Left ventricle myocardium inferior (tissue), 1 donor: ENCODE measurements around the gene MANEAL. TPM values are rescaled to one million over a fixed set of nuclear protein-coding genes. Genes with fewer than 3 reads are reported as not detected.
A peak's percentile ranks its signal among the peaks of the same experiment; 100 is the strongest.

Experiments used
- DNase-seq: peaks from one replicate; pipeline ENCODE4 v3.0.0-alpha.2; 2020
- H3K27ac ChIP-seq: fragments of 200-600 bp; replicated peaks from 2 replicates; pipeline ENCODE4 v1.8.0; 2021
- H3K27me3 ChIP-seq: fragments of 200-600 bp; 2 replicates; pipeline ENCODE4 v1.8.0; 2021; ENCODE audit warnings: low read depth
- H3K36me3 ChIP-seq: fragments of 200-600 bp; 2 replicates; pipeline ENCODE4 v1.8.0; 2021
- H3K4me1 ChIP-seq: fragments of 200-600 bp; 2 replicates; pipeline ENCODE4 v1.8.0; 2021
- H3K4me3 ChIP-seq: fragments of 200-600 bp; 2 replicates; pipeline ENCODE4 v1.8.0; 2021; ENCODE audit warnings: mild to moderate bottlenecking, moderate library complexity
- H3K9me3 ChIP-seq: fragments of 200-600 bp; replicated peaks from 2 replicates; pipeline ENCODE4 v1.8.0; 2021
- CTCF ChIP-seq: fragments of 200-600 bp; IDR thresholded peaks from 2 replicates; pipeline ENCODE4 v1.8.0; 2021; ENCODE audit warnings: antibody characterized with exemption, mild to moderate bottlenecking, borderline replicate concordance
- intact Hi-C: fragments of 100-400 bp; cut with micrococcal nuclease; formaldehyde crosslinking; loops from one replicate; pipeline ENCODE4 v1.11.0; 2022
- total RNA-seq: library from RNA; stranded (reverse); fragmentation: NEBNext Ultra II Directional; extraction: Animal tissue kit (Norgen Biotek cat#: 25700); gene quantifications from one replicate; pipeline ENCODE4 v1.2.1, GENCODE V29; 2021
- donor health status: DM: no; HTN: yes; CAD: no; lungs with severe emphysema.

The MANEAL gene
- total RNA-seq, 1 donor from 2014 or later: 1.9 TPM

DNA sequence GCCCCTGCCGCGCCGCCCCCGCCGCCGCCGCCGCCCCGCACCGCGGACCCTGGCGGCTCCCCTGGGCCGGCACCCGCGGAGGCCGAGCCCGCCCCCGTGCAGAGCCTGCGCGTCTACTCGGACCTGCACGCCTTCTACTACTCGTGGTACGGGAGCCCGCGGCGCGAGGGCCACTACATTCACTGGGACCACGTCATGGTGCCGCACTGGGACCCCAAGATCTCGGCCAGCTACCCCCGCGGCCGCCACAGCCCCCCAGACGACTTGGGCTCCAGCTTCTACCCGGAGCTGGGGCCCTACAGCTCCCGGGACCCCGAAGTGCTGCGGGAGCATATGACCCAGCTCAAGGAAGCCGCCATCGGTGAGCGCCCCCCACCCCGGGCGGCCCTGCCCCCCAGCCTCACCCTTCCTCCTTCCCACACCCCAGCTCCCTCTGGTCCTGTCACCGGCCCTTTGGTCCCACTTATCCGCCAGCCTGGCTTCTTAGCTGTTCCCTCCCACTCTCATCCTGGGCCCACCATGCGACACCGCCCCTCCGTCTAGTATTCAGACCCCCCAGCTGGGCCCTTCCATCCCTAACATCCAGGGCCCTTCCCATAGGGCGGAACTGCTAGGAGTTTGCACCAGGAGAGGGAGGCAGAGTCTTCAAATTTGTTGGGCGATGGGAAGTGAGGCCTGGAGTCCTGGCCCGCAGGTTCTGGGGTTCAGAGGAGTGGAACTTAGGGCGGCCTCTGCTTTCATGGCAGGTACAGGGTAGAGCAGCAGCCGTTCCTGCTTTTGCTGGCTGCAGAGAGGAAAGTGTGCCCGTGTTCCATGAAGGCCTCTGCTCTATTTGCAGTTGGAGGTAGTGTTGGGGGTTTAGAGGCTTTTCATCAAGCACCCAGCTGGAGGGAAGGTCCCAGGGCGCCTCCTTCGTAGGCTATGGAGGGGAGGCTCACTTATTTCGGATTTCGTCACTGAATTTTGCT is 1.0 kb downstream of the MANEAL start:
- DNase-seq: no peak
- Histone ChIP-seq H3K4me3 (peak overlapping the region; percentile 72), H3K27me3 (peaks cover 24% of the 10 kb centered on the region), H3K27ac (no peak overlapping the region), H3K36me3 (no peaks in the 10 kb centered on the region), H3K9me3 (no peaks in the 10 kb centered on the region), H3K4me1 (peaks cover 23% of the 10 kb centered on the region)
- intact Hi-C loops: no loop called here
- no peak for TF ChIP-seq CTCF

DNA sequence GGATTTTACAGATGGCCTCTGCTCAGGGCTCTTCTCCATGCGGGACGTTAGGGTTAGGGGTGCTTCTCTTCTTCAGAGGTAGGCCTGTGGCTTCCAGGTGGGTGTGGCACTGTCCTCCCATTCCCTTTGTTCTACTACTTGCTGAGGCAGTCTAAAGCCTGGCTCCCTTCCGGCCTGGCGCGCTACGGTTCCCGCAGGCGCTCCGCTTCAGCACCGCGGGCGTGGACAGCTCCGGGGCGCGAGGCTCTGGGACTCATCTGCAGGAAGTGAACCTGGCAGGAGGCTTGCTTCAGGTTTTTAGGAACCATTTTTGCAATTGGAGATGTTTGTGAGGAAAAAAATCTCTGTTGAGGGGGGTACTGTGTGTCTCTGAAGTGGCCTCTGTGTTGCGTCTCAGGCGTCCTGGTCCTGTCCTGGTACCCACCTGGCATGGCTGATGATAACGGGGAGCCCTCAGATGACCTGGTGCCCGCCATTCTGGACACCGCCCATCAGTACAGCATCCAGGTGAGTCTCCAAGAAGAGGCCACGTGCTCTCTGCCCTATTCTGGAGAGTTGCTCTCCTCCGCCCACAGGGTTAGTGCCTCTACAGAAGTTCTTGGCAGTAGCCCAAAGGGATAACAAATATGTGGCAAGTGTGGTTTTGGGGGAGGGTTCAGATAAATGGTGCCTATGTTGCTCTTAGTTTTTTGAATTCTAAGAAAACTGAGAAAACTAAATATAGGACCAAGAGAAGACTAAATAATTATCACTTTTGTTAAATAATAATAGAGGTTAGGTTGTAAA is 1.9 kb downstream of the MANEAL start:
- H3K4me3 ChIP-seq: peak overlapping the region; percentile 72
- intact Hi-C loops: no loop called here
- no peaks in the 10 kb centered on the region for H3K36me3 ChIP-seq
- H3K9me3 ChIP-seq: no peaks in the 10 kb centered on the region
- DNase-seq: peak; percentile 53
- peaks cover 15% of the 10 kb centered on the region for H3K27me3 ChIP-seq
- H3K27ac ChIP-seq: no peak overlapping the region
- peaks cover 23% of the 10 kb centered on the region for H3K4me1 ChIP-seq
- no peak for TF ChIP-seq CTCF

DNA sequence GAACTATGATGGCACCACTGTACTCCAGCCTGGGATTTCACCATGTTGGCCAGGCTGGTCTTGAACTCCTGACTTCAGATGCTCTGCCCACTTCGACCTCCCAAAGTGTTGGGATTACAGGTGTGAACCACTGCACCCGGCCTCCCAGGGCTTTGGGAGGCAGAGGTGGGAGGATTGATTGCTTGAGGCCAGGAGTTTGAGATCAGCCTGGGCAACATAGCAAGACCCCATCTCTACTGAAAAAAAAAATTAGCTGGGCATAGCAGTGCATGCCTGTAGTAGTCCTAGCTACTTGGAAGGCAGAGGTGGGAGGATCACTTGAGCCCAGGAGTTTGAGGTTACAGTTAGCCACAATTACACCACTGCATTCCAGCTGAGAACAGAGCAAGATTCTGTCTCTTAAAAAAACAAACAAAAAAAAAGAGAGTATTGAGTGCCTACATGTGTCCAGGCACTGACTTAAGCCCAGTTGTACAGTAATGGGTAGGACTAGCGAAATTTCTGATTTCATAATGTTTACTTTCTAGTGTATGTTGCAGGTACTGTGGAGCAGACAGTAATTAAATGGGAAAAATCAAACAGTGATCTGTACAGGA is 4.2 kb downstream of the MANEAL start:
- peaks cover 23% of the 10 kb centered on the region for H3K4me1 ChIP-seq
- intact Hi-C loops: no loop called here
- no peak overlapping the region for H3K4me3 ChIP-seq
- peaks cover 14% of the 10 kb centered on the region for H3K36me3 ChIP-seq
- H3K27ac ChIP-seq: no peak overlapping the region
- no peak for DNase-seq
- TF ChIP-seq CTCF: no peak
- no peaks in the 10 kb centered on the region for H3K9me3 ChIP-seq
- H3K27me3 ChIP-seq: no peaks in the 10 kb centered on the region

DNA sequence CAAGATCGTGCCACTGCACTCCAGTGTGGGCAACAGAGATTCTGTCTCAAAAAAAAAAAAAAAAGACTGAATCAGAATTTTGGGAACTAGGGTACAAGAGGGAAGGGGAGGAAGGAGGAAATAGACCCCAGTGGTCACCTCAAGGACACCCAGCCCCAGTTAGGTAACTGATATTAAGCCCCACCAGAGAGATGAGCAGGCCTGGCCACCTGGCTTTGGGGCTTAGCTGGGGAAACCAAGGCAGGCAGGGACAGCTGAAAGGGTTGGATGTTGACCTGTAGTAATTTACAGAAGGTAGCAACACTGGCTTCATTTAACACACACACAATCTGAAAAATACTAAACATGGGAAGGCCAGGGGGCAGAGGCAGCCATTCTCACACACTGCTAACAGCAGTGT is 8.8 kb downstream of the MANEAL start:
- no peak for TF ChIP-seq CTCF
- H3K27me3 ChIP-seq: no peaks in the 10 kb centered on the region
- peaks cover 15% of the 10 kb centered on the region for H3K4me1 ChIP-seq
- no peak overlapping the region for H3K27ac ChIP-seq
- no peak for DNase-seq
- H3K9me3 ChIP-seq: no peaks in the 10 kb centered on the region
- intact Hi-C loops: no loop called here
- H3K4me3 ChIP-seq: no peak overlapping the region
- H3K36me3 ChIP-seq: peaks cover 52% of the 10 kb centered on the region

GRCh38 chr1:37807220-37807554 is 13.5 kb downstream of the MANEAL start:
- H3K27me3 ChIP-seq: no peaks in the 10 kb centered on the region
- intact Hi-C loops: no loop called here
- H3K9me3 ChIP-seq: no peaks in the 10 kb centered on the region
- H3K27ac ChIP-seq: peak overlapping the region; percentile 98
- H3K36me3 ChIP-seq: peaks cover 46% of the 10 kb centered on the region
- no peak for TF ChIP-seq CTCF
- DNase-seq: no peak
- H3K4me1 ChIP-seq: peaks cover 50% of the 10 kb centered on the region
- peak overlapping the region; percentile 88 for H3K4me3 ChIP-seq
